ENCODE measurements around the gene ARHGAP26. TPM values are rescaled to one million over a fixed set of nuclear protein-coding genes. Genes with fewer than 3 reads are reported as not detected.

Gene ARHGAP26
- total and polyA plus RNA-seq, 4 donors = 1.8 to 16.7 (median 4.1) TPM

DNA sequence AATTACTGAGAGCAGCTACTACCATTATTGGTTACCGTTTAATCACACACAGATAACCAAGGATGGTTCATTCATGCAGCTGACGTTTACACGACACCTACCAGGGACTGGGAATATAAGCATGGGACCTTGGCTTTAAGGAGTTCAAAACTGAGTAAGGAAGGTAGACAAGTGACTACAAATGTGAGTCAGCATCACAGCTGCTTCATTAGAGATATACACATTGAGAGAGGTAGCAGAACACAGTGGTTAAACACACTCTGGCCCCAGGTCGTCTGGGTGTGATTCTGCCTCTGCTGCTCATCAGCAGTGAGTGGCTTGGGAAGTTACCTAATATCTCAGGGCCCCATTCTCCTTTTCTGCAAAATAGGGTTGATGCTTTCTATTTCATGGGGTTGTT is 364.7 kb downstream of the ARHGAP26 start:
- H3K9me3 ChIP-seq (ENCODE audit: control insufficient read depth in 4 of 4, low read length in 3 of 4) = no peaks in the 10 kb centered on the region
- no peak overlapping the region for H3K4me3 ChIP-seq (ENCODE audit: low read depth in 1 of 3, low read length in 3 of 3)
- TF ChIP-seq HNF4A (conservative IDR thresholded peaks at IDR 0.05) = no peak
- TF ChIP-seq SP1 (IDR thresholded peaks at IDR 0.05) = no peak
- TF ChIP-seq TAF1 (conservative IDR thresholded peaks at IDR 0.05) = no peak
- TF ChIP-seq RXRA (IDR thresholded peaks at IDR 0.05) = no peak
- no peak for TF ChIP-seq FOXA1 (IDR thresholded peaks at IDR 0.05)
- TF ChIP-seq RAD21 (IDR thresholded peaks at IDR 0.05) = no peak
- TF ChIP-seq, protein P1, sequence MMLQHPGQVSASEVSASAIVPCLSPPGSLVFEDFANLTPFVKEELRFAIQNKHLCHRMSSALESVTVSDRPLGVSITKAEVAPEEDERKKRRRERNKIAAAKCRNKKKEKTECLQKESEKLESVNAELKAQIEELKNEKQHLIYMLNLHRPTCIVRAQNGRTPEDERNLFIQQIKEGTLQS (IDR thresholded peaks at IDR 0.05) = no peak
- TF ChIP-seq EGR1 (IDR thresholded peaks at IDR 0.05; ENCODE audit: low read depth in 2 of 2) = no peak
- TF ChIP-seq, protein P2, sequence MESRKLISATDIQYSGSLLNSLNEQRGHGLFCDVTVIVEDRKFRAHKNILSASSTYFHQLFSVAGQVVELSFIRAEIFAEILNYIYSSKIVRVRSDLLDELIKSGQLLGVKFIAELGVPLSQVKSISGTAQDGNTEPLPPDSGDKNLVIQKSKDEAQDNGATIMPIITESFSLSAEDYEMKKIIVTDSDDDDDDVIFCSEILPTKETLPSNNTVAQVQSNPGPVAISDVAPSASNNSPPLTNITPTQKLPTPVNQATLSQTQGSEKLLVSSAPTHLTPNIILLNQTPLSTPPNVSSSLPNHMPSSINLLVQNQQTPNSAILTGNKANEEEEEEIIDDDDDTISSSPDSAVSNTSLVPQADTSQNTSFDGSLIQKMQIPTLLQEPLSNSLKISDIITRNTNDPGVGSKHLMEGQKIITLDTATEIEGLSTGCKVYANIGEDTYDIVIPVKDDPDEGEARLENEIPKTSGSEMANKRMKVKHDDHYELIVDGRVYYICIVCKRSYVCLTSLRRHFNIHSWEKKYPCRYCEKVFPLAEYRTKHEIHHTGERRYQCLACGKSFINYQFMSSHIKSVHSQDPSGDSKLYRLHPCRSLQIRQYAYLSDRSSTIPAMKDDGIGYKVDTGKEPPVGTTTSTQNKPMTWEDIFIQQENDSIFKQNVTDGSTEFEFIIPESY (IDR thresholded peaks at IDR 0.05) = no peak
- no peak for TF ChIP-seq NR2F2 (IDR thresholded peaks at IDR 0.05)
- H3K27me3 ChIP-seq (ENCODE audit: control insufficient read depth in 4 of 4, insufficient read depth in 4 of 4, low read length in 3 of 4) = no peaks in the 10 kb centered on the region
- H3K27ac ChIP-seq (ENCODE audit: low read depth in 1 of 2, low read length in 2 of 2) = no peak overlapping the region
- H3K4me1 ChIP-seq (ENCODE audit: control insufficient read depth in 4 of 4, insufficient read depth in 4 of 4, low read length in 3 of 4) = peaks cover 0 to 2% (median 0%) of the 10 kb centered on the region in 4 donors
- no peak for DNase-seq (ENCODE audit: low spot score)
- 88% methylated on average over 4 of the region's 4 CpGs for WGBS
- peaks cover 0 to 5% (median 0%) of the 10 kb centered on the region in 4 donors for H3K36me3 ChIP-seq (ENCODE audit: control insufficient read depth in 4 of 4, insufficient read depth in 3 of 4, low read depth in 1 of 4, low read length in 3 of 4)
- no peak overlapping the region for H3K9ac ChIP-seq (ENCODE audit: low read depth in 1 of 2, low read length in 2 of 2)

DNA sequence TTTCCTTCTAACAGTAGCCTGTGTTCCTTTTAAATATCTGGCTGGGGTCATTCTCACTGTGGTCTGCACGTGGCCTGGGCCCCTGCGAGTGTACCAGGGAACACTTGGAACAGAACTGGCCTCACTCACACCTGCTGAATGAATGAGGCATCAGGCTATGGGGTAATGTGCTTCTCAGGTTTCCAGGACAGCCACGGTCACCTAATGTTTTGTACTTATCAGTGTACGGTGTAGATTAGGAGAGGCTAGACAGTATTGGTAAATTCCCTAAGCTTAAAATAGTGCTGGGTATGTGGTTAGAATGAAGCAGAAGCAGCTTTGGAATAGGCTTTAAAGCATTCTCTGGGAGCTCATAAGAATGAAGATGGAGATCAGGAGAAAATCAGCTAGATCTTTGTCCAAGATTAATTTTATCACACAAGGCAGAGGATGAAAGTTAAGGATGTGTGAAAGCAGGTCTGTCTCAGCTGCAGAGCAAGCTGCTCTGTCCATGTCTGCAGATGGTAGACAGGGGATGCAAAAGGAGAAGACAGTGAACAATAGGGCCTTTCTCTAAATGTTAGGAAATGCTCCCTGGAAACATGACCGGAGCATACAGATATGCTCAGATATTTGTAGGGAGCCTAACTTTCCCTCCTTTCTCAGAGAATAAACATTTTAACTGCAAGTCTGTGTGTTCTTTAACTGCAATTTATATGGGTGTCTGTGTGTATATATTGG is 365.8 kb downstream of the ARHGAP26 start:
- Histone ChIP-seq H3K9ac (ENCODE audit: low read depth in 1 of 2, low read length in 2 of 2) (no peak overlapping the region), H3K36me3 (ENCODE audit: control insufficient read depth in 4 of 4, insufficient read depth in 3 of 4, low read depth in 1 of 4, low read length in 3 of 4) (peaks cover 0 to 5% (median 0%) of the 10 kb centered on the region in 4 donors), H3K4me1 (ENCODE audit: control insufficient read depth in 4 of 4, insufficient read depth in 4 of 4, low read length in 3 of 4) (peaks cover 3 to 9% (median 8%) of the 10 kb centered on the region in 4 donors), H3K27me3 (ENCODE audit: control insufficient read depth in 4 of 4, insufficient read depth in 4 of 4, low read length in 3 of 4) (no peaks in the 10 kb centered on the region), H3K27ac (ENCODE audit: low read depth in 1 of 2, low read length in 2 of 2) (no peak overlapping the region), H3K4me3 (ENCODE audit: low read depth in 1 of 3, low read length in 3 of 3) (no peak overlapping the region), H3K9me3 (ENCODE audit: control insufficient read depth in 4 of 4, low read length in 3 of 4) (no peaks in the 10 kb centered on the region)
- TF ChIP-seq FOXA1 (IDR thresholded peaks at IDR 0.05) (no peak), RAD21 (IDR thresholded peaks at IDR 0.05) (no peak), NR2F2 (IDR thresholded peaks at IDR 0.05) (no peak)
- TF ChIP-seq, protein P3, sequence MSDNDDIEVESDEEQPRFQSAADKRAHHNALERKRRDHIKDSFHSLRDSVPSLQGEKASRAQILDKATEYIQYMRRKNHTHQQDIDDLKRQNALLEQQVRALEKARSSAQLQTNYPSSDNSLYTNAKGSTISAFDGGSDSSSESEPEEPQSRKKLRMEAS (IDR thresholded peaks at IDR 0.05) = no peak
- TF ChIP-seq, protein P4, sequence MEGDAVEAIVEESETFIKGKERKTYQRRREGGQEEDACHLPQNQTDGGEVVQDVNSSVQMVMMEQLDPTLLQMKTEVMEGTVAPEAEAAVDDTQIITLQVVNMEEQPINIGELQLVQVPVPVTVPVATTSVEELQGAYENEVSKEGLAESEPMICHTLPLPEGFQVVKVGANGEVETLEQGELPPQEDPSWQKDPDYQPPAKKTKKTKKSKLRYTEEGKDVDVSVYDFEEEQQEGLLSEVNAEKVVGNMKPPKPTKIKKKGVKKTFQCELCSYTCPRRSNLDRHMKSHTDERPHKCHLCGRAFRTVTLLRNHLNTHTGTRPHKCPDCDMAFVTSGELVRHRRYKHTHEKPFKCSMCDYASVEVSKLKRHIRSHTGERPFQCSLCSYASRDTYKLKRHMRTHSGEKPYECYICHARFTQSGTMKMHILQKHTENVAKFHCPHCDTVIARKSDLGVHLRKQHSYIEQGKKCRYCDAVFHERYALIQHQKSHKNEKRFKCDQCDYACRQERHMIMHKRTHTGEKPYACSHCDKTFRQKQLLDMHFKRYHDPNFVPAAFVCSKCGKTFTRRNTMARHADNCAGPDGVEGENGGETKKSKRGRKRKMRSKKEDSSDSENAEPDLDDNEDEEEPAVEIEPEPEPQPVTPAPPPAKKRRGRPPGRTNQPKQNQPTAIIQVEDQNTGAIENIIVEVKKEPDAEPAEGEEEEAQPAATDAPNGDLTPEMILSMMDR (IDR thresholded peaks at IDR 0.05; ENCODE audit: low read depth, low read length, missing input control) = no peak
- 70% methylated on average over 5 of the region's 5 CpGs for WGBS
- no peak for DNase-seq (ENCODE audit: low spot score)

DNA sequence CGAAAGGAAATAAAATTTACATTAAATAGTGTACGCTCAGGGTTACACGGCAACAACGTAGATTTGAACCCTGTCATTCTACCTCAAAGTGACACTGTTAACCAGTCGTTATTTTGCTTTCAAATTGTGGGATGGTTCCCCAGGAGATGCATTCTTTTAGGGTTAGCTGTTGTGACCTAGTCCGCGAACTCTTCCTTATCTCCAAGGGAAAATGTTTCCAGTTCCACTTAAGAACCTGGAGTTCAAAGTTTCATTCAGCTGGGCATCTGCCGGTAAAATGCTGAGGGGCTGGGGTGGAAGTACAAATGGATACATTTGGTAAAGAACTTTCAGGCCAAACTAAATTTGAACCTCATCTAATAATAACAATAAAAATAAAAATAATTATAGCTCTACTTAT is 368.7 kb downstream of the ARHGAP26 start:
- Histone ChIP-seq H3K4me1 (ENCODE audit: control insufficient read depth in 4 of 4, insufficient read depth in 4 of 4, low read length in 3 of 4) (peaks cover 3 to 24% (median 16%) of the 10 kb centered on the region in 4 donors), H3K4me3 (ENCODE audit: low read depth in 1 of 3, low read length in 3 of 3) (no peak overlapping the region), H3K27me3 (ENCODE audit: control insufficient read depth in 4 of 4, insufficient read depth in 4 of 4, low read length in 3 of 4) (no peaks in the 10 kb centered on the region), H3K9ac (ENCODE audit: low read depth in 1 of 2, low read length in 2 of 2) (no peak overlapping the region), H3K36me3 (ENCODE audit: control insufficient read depth in 4 of 4, insufficient read depth in 3 of 4, low read depth in 1 of 4, low read length in 3 of 4) (peaks cover 0 to 5% (median 0%) of the 10 kb centered on the region in 4 donors), H3K27ac (ENCODE audit: low read depth in 1 of 2, low read length in 2 of 2) (no peak overlapping the region), H3K9me3 (ENCODE audit: control insufficient read depth in 4 of 4, low read length in 3 of 4) (no peaks in the 10 kb centered on the region)
- no peak for DNase-seq (ENCODE audit: low spot score)
- WGBS = 86% methylated on average over 8 of the region's 8 CpGs
- TF ChIP-seq FOXA1 (IDR thresholded peaks at IDR 0.05) = no peak
- TF ChIP-seq RAD21 (IDR thresholded peaks at IDR 0.05) = no peak

Data from liver (tissue), 9 donors.